Lung (tissue), 12 donors: ENCODE results near the gene AFMID. TPM values are rescaled to one million over a fixed set of nuclear protein-coding genes. Genes with fewer than 3 reads are reported as not detected.

ENCODE experiments used
- ATAC-seq: fragments of 200-7000 bp; cut with Tn5 transposase; one replicate; pipeline ENCODE4 v1.9.1; 2020; ENCODE audit warnings: moderate number of reproducible peaks; ENCODE audit not compliant: insufficient read depth, low FRiP score
- DNase-seq, 3 donors: peaks; one replicate each; pipeline ENCODE4 v3.0.0-alpha.2; 2013 to 2017
- H3K27ac ChIP-seq, 2 donors: one replicate each; pipeline ENCODE4 v1.5.1; 2013; ENCODE audit warnings: mild to moderate bottlenecking in 2 of 2, moderate library complexity in 2 of 2, control low read depth in 1 of 2, inconsistent platforms in 1 of 2, low read depth in 1 of 2, low read length in 1 of 2
- H3K27me3 ChIP-seq, 3 donors: one replicate each; pipeline ENCODE4 v1.5.1; 2013; ENCODE audit warnings: low read length in 2 of 3; ENCODE audit not compliant: control insufficient read depth in 3 of 3, insufficient read depth in 3 of 3
- H3K36me3 ChIP-seq, 4 donors: one replicate each; pipeline ENCODE4 v1.5.1; 2013; ENCODE audit warnings: low read length in 4 of 4, mild to moderate bottlenecking in 1 of 4, moderate library complexity in 1 of 4; ENCODE audit not compliant: control insufficient read depth in 4 of 4, insufficient read depth in 4 of 4
- H3K4me1 ChIP-seq, 5 donors: one replicate each; pipeline ENCODE4 v1.5.1; 2013; ENCODE audit warnings: low read length in 5 of 5, mild to moderate bottlenecking in 2 of 5, moderate library complexity in 1 of 5; ENCODE audit not compliant: control insufficient read depth in 5 of 5, insufficient read depth in 5 of 5
- H3K4me3 ChIP-seq: one replicate; pipeline ENCODE4 v1.5.1; 2013; ENCODE audit warnings: mild to moderate bottlenecking, control low read depth, moderate library complexity
- H3K9ac ChIP-seq, 2 donors: one replicate each; pipeline ENCODE4 v1.5.1; 2013; ENCODE audit warnings: low read length in 2 of 2, control low read depth in 1 of 2; ENCODE audit not compliant: insufficient read depth in 1 of 2
- H3K9me3 ChIP-seq, 4 donors: one replicate each; pipeline ENCODE4 v1.5.1; 2013; ENCODE audit warnings: low read length in 3 of 4, mild to moderate bottlenecking in 1 of 4, moderate library complexity in 1 of 4; ENCODE audit not compliant: control insufficient read depth in 4 of 4, insufficient read depth in 3 of 4
- CTCF ChIP-seq: IDR thresholded peaks from 2 replicates; pipeline ENCODE4 v1.5.1; 2012; ENCODE audit warnings: mild to moderate bottlenecking; ENCODE audit errors: control extremely low read depth, extremely low read depth
- WGBS, 2 donors: extraction: QIAGEN DNeasy Blood & Tissue Kit; methylation state at CpG; one replicate each; pipeline ENCODE4 v1.1.7; 2013; 5-methylcytosine and 5-hydroxymethylcytosine counted together
- polyA plus RNA-seq, 2 donors: library from polyadenylated mRNA; stranded (reverse); fragments of 200-250 nt; gene quantifications; one replicate each; pipeline ENCODE4 v1.2.1, GENCODE V29; 2013
- total RNA-seq, 2 donors: library from RNA; depleted of rRNA in 1 of 2; stranded (reverse); fragments of >200 nt in 1 of 2; gene quantifications; one replicate each; pipeline ENCODE4 v1.2.1, GENCODE V29; 2014 to 2021
- donor health status: control.
- donor health status: control.
- donor health status: Bipolar disorder and iron deficiency.
- donor health status: healthy.
- donor health status: DM: yes; HTN: yes; CAD: no.

The AFMID gene
- total and polyA plus RNA-seq, 4 donors, result 24.6 to 35.4 (median 34.3) TPM

GRCh38 chr17:78204387-78205123 is 17.4 kb downstream of the AFMID start:
- H3K27ac ChIP-seq, result no peak overlapping the region
- peaks cover 0 to 10% (median 0%) of the 10 kb centered on the region in 4 donors for H3K36me3 ChIP-seq
- H3K4me3 ChIP-seq, result no peak overlapping the region
- no peaks in the 10 kb centered on the region for H3K27me3 ChIP-seq
- 92% methylated on average over 22 of the region's 22 CpGs for WGBS, 2 donors
- H3K4me1 ChIP-seq, result peaks cover 0 to 3% (median 0%) of the 10 kb centered on the region in 5 donors
- no peak overlapping the region for H3K9ac ChIP-seq
- no peak for ATAC-seq
- no peaks in the 10 kb centered on the region for H3K9me3 ChIP-seq
- DNase-seq, result no peak
- no peak for TF ChIP-seq CTCF

- Histone ChIP-seq H3K9me3 (no peaks in the 10 kb centered on the region), H3K27me3 (no peaks in the 10 kb centered on the region), H3K36me3 (peaks cover 0 to 9% (median 0%) of the 10 kb centered on the region in 4 donors), H3K27ac (no peak overlapping the region), H3K4me1 (peaks cover 0 to 3% (median 0%) of the 10 kb centered on the region in 5 donors), H3K4me3 (no peak overlapping the region), H3K9ac (no peak overlapping the region)
- WGBS, 2 donors, result 94 to 95% methylated on average over 17 of the region's 17 CpGs
- TF ChIP-seq CTCF, result no peak
- DNase-seq (no peak), ATAC-seq (no peak)
Measured at GRCh38 chr17:78205124-78205775, 18.1 kb downstream of the AFMID start.

GRCh38 chr17:78206298-78206697 is 19.1 kb downstream of the AFMID start:
- WGBS, 2 donors, result 54 to 58% methylated on average over 7 of the region's 7 CpGs
- no peak for TF ChIP-seq CTCF
- ATAC-seq (no peak), DNase-seq (no peak)
- H3K27me3 ChIP-seq, result no peaks in the 10 kb centered on the region
- H3K4me3 ChIP-seq, result no peak overlapping the region
- no peaks in the 10 kb centered on the region for H3K9me3 ChIP-seq
- H3K4me1 ChIP-seq, result peaks cover 0 to 3% (median 0%) of the 10 kb centered on the region in 5 donors
- peaks cover 0 to 5% (median 0%) of the 10 kb centered on the region in 4 donors for H3K36me3 ChIP-seq
- H3K27ac ChIP-seq, result no peak overlapping the region
- H3K9ac ChIP-seq, result no peak overlapping the region
